ENCODE data around the gene DDX59.

Gene DDX59

DNA sequence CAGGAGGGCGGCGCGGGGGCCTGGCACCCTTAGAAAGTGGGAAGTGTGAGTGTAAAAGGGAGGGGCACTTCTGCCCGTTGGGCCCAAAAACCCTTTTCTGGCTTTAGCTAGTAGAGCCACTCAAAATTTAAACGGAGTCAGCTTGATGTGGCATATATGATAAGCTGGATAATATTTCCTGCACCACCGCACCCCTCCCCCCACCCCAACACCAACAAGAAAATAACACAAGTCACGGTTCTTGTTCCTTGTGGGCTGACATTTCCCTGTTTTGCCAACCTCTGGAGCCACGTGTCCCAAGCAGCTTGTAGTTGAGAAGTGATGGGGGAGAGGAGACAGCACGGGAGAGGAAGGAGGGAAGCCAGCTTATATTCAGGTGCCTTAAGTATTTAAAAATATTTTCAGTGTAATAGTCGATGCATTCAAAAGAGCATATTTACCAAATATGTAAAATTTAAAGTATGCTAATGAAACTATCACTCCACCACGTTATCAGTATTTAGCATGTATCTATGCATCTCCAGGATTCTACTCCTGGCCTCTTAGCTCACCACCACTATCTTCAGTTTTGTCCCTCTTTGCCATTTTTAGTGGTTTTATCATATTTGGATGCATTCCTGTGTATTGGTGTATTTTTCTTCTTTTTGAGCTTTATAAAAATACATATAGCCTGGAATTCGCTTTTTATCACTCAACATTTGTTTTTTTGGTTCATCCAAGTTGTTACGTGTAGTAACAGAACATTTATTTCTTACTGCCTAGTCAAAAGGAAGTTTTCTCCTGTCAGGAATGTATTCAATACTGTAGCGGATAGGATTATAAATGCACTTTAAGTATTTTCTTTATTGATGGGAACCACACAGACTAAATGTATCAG is 773 bp upstream of the DDX59 start:
- H3K4me3 ChIP-seq (ENCODE audit: low read length), result peak overlapping the region; percentile 89
- no peaks in the 10 kb centered on the region for H3K36me3 ChIP-seq (ENCODE audit: control insufficient read depth, insufficient read depth, low read length, severe bottlenecking)
- DNase-seq (ENCODE audit: low read depth), result peak; percentile 71
- peak overlapping the region; percentile 92 for H3K9ac ChIP-seq (ENCODE audit: low read length)
- H3K4me1 ChIP-seq (ENCODE audit: control insufficient read depth, insufficient read depth, low read length), result peaks cover 22% of the 10 kb centered on the region
- H3K27me3 ChIP-seq (replicated peaks; ENCODE audit: control insufficient read depth, insufficient read depth, low read length), result no peaks in the 10 kb centered on the region
- H3K9me3 ChIP-seq (ENCODE audit: control insufficient read depth, low read length), result no peaks in the 10 kb centered on the region

DNA sequence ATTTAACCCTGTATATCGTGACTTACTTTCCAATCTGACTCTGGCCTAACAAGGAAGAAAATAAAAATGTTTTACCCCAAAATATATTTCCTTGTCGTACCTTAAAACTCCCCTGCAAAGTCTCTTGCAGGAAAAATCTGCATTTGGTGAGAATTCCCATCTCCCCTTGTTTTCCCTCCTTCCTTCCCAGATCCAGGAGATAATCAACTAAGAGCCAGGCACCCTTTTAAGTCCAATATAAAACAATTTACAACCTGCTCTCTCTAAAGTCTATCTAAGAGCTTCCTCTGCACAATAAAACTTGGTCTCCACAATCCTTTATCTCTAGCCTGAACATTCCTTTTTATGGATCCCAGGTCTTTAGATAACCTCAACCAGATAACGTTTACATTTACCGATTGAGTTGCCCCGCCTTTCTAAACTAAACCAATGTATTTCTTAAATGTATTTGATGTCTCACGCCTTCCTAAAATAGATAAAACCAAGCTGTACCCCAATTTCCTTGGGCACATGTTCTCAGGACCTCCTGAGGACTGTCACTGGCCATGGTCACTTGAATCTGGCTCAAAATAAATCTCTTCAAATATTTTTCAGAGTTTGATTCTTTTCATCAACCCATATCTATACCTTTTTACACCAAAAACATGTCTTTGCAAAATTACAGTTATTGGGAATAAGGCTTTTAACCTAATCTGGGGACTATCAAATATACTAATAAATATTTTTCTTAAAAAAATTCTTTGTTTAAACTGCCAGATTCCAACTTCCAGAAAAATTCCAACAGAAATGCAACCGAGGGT is 993 bp downstream of the DDX59 start:
- Histone ChIP-seq H3K9ac (ENCODE audit: low read length) (peak overlapping the region; percentile 98), H3K27me3 (replicated peaks; ENCODE audit: control insufficient read depth, insufficient read depth, low read length) (no peaks in the 10 kb centered on the region), H3K36me3 (ENCODE audit: control insufficient read depth, insufficient read depth, low read length, severe bottlenecking) (peaks cover 6% of the 10 kb centered on the region), H3K9me3 (ENCODE audit: control insufficient read depth, low read length) (no peaks in the 10 kb centered on the region), H3K4me1 (ENCODE audit: control insufficient read depth, insufficient read depth, low read length) (peaks cover 24% of the 10 kb centered on the region), H3K4me3 (ENCODE audit: low read length) (peak overlapping the region; percentile 89)
- peak; percentile 7 for DNase-seq (ENCODE audit: low read depth)

DNA sequence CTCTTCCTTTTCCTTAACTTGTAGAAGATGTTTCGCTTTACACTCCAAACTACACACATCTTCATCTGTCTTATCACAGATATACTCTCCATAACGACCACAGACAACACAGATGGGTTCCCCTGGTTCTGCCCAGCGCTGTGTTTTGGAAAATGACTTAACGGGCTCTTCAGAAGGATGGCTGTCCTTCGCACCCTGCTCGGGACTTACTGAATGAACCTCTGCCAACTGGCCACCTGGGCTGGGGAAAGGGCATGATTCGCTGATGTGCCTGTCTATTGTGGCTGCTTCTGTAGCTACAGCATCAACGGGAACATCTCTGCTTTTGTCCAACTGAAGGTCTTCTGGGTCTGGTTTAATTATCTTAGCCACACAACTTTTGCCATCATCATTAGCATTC is 3.4 kb downstream of the DDX59 start:
- peaks cover 24% of the 10 kb centered on the region for H3K4me1 ChIP-seq (ENCODE audit: control insufficient read depth, insufficient read depth, low read length)
- H3K27me3 ChIP-seq (replicated peaks; ENCODE audit: control insufficient read depth, insufficient read depth, low read length), result no peaks in the 10 kb centered on the region
- peaks cover 27% of the 10 kb centered on the region for H3K36me3 ChIP-seq (ENCODE audit: control insufficient read depth, insufficient read depth, low read length, severe bottlenecking)
- H3K9me3 ChIP-seq (ENCODE audit: control insufficient read depth, low read length), result no peaks in the 10 kb centered on the region
- no peak overlapping the region for H3K4me3 ChIP-seq (ENCODE audit: low read length)
- DNase-seq (ENCODE audit: low read depth), result no peak
- no peak overlapping the region for H3K9ac ChIP-seq (ENCODE audit: low read length)

DNA sequence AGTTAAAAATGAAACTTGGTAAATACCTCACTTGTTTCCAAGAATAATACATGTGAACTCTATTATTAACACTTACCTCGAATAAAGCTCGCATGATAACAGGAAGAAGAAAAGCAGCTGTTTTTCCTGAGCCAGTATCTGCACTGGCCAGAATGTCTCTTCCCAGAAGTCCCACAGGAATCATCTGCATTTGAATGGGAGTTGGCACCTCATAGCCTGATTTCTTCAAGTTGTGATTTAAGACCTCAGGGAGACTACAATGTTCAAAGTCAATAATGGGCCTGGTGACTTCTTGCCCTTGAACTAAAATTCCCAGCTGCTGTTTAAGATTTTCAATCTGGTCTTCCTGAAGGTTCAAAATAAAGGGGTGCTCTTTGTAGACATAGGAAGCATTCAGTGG is 3.8 kb downstream of the DDX59 start:
- Histone ChIP-seq H3K4me1 (ENCODE audit: control insufficient read depth, insufficient read depth, low read length) (peaks cover 27% of the 10 kb centered on the region), H3K36me3 (ENCODE audit: control insufficient read depth, insufficient read depth, low read length, severe bottlenecking) (peaks cover 27% of the 10 kb centered on the region), H3K27me3 (replicated peaks; ENCODE audit: control insufficient read depth, insufficient read depth, low read length) (no peaks in the 10 kb centered on the region), H3K9me3 (ENCODE audit: control insufficient read depth, low read length) (no peaks in the 10 kb centered on the region), H3K9ac (ENCODE audit: low read length) (no peak overlapping the region), H3K4me3 (ENCODE audit: low read length) (no peak overlapping the region)
- no peak for DNase-seq (ENCODE audit: low read depth)

DNA sequence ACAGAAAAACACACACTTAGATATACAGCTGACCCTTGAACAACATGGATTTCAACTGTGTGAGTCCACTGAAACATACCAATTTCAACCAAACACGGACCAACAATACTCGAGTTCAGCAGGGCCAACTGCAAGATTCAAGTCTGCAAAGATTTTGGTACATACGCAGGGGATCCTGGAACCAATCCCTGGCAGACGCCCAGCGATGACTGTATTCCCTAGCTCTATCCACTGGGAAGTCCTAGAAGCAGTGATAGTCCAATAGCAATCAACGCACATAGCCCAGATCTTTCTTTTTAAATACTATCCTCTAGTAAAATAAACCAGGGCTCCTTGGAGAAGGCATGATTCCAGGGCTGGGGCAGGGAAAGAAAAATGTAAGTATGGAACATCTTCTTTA is 9.0 kb downstream of the DDX59 start:
- Histone ChIP-seq H3K4me3 (ENCODE audit: low read length) (peak overlapping the region; percentile 24), H3K9me3 (ENCODE audit: control insufficient read depth, low read length) (no peaks in the 10 kb centered on the region), H3K4me1 (ENCODE audit: control insufficient read depth, insufficient read depth, low read length) (peaks cover 18% of the 10 kb centered on the region), H3K36me3 (ENCODE audit: control insufficient read depth, insufficient read depth, low read length, severe bottlenecking) (peaks cover 48% of the 10 kb centered on the region), H3K27me3 (replicated peaks; ENCODE audit: control insufficient read depth, insufficient read depth, low read length) (no peaks in the 10 kb centered on the region), H3K9ac (ENCODE audit: low read length) (no peak overlapping the region)
- DNase-seq (ENCODE audit: low read depth), result no peak

DNA sequence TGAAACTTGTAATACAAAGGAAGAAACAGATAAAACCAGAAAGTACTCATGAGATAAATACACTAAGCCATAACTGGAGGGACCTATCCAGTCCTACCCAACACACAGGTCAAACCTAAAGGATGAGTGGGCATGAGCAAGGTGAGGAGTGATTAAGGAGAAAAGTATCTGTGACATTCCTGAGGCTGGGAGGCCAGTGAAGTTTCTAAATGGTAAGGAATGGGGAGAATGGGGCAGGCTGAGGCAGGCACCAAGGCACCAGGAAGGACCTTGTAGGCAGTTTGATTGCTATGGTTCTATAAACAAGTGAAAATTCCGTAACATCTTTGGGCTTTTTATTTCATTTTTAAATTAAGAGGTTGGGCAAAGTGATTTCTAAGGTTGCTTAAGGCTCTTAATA is 10.4 kb downstream of the DDX59 start:
- Histone ChIP-seq H3K27me3 (replicated peaks; ENCODE audit: control insufficient read depth, insufficient read depth, low read length) (no peaks in the 10 kb centered on the region), H3K9ac (ENCODE audit: low read length) (no peak overlapping the region), H3K4me3 (ENCODE audit: low read length) (no peak overlapping the region), H3K36me3 (ENCODE audit: control insufficient read depth, insufficient read depth, low read length, severe bottlenecking) (peaks cover 54% of the 10 kb centered on the region), H3K9me3 (ENCODE audit: control insufficient read depth, low read length) (no peaks in the 10 kb centered on the region), H3K4me1 (ENCODE audit: control insufficient read depth, insufficient read depth, low read length) (peaks cover 14% of the 10 kb centered on the region)
- DNase-seq (ENCODE audit: low read depth), result no peak

DNA sequence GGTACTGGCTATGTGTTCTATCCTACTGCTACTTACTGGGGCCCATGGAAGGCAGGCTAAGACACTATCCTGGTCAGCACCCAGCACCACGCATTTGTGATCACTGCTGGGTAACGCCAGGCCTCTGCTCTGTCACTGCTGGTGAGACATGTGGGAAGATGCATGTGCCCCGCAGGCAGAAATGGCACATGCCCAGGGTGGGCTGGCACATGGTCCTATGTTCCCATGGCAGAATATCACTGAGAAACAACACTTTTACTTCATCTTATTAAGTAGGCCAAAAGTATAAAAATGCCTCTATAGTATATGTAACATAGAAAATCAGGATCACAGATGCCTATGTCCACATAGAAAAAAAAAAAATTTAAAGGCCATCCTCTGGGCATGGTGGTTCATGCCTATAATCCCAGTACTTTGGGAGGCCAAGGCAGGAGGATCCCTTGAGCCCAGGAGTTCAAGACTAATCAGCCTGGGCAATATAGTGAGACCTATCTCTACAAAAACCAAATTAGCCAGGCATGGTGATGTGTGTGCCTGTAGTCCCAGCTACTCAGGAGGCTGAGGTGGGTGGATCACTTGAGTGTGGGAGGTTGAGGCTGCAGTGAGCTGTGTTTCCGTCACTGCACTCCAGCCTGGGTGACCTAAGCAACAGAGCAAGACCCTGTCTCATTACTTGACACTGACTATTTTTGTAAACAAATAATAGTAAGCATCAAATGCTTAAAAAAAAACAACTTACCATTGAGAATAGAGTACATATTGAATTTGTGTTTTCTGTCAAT is 11.5 kb downstream of the DDX59 start:
- Histone ChIP-seq H3K36me3 (ENCODE audit: control insufficient read depth, insufficient read depth, low read length, severe bottlenecking) (peaks cover 50% of the 10 kb centered on the region), H3K9ac (ENCODE audit: low read length) (no peak overlapping the region), H3K4me1 (ENCODE audit: control insufficient read depth, insufficient read depth, low read length) (peaks cover 14% of the 10 kb centered on the region), H3K9me3 (ENCODE audit: control insufficient read depth, low read length) (no peaks in the 10 kb centered on the region), H3K4me3 (ENCODE audit: low read length) (no peak overlapping the region), H3K27me3 (replicated peaks; ENCODE audit: control insufficient read depth, insufficient read depth, low read length) (no peaks in the 10 kb centered on the region)
- DNase-seq (ENCODE audit: low read depth), result no peak

DNA sequence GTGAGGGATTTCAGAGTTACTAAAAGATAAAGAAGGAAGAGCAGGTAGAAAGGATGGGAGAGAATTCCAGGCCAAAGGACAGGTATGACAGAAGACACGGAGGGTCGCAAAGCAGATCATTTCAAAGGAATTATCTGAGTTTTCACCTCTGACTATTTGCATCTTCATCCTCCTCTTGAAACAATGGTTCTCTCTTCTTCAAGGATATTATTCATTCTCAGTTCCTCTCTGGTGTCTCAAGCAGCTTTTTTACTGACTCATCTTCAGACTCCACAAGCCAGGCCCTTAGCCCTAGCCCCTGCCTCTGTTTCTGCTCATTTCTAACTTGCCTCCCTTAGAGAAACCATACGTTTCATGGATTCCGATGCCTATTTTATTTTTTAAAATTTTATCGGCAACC is 15.0 kb downstream of the DDX59 start:
- H3K27me3 ChIP-seq (replicated peaks; ENCODE audit: control insufficient read depth, insufficient read depth, low read length), result no peaks in the 10 kb centered on the region
- DNase-seq (ENCODE audit: low read depth), result no peak
- H3K9ac ChIP-seq (ENCODE audit: low read length), result no peak overlapping the region
- no peaks in the 10 kb centered on the region for H3K9me3 ChIP-seq (ENCODE audit: control insufficient read depth, low read length)
- H3K36me3 ChIP-seq (ENCODE audit: control insufficient read depth, insufficient read depth, low read length, severe bottlenecking), result peaks cover 33% of the 10 kb centered on the region
- H3K4me1 ChIP-seq (ENCODE audit: control insufficient read depth, insufficient read depth, low read length), result peaks cover 6% of the 10 kb centered on the region
- no peak overlapping the region for H3K4me3 ChIP-seq (ENCODE audit: low read length)

DNA sequence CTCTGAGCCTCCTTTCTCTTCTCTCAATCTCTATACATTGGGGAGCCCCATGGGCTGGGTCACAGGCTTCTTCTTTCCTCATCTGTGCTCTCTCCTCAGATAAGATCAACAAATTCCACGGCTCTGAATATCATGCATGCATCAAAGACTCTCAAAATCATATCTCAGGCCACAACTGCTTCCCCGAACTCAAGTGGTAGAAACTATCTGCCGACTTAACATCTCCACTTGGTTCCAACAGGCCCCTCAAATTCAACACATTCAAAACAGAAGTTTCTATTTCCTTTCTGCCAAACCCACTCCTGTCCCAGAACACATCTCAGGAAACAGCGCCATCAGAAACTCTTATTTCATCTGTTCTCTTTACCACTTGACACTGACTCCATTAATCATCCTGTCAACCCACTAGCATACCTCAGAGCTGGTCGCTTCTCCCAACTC is 16.7 kb downstream of the DDX59 start:
- Histone ChIP-seq H3K9me3 (ENCODE audit: control insufficient read depth, low read length) (no peaks in the 10 kb centered on the region), H3K9ac (ENCODE audit: low read length) (no peak overlapping the region), H3K27me3 (replicated peaks; ENCODE audit: control insufficient read depth, insufficient read depth, low read length) (no peaks in the 10 kb centered on the region), H3K4me1 (ENCODE audit: control insufficient read depth, insufficient read depth, low read length) (no peaks in the 10 kb centered on the region), H3K4me3 (ENCODE audit: low read length) (no peak overlapping the region), H3K36me3 (ENCODE audit: control insufficient read depth, insufficient read depth, low read length, severe bottlenecking) (peaks cover 34% of the 10 kb centered on the region)
- DNase-seq (ENCODE audit: low read depth), result no peak

DNA sequence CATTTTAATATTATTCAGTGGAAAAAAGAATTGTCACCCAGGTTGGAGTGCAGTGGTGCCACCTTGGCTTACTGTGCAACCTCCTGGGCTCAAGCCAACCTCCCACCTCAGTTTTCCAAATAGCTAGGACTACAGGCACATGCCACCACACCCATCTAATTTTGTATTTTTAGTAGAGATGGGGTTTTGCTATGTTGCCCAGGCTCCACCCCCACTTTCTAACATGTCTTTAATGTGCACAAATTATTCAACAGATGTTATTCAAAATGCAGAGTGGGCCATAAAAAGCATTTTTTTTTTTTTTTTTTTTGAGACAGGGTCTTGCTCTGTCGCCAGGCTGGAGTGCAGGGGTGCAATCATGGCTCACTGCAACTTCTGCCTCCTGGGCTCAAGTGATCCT is 17.3 kb downstream of the DDX59 start:
- Histone ChIP-seq H3K36me3 (ENCODE audit: control insufficient read depth, insufficient read depth, low read length, severe bottlenecking) (peaks cover 32% of the 10 kb centered on the region), H3K4me1 (ENCODE audit: control insufficient read depth, insufficient read depth, low read length) (no peaks in the 10 kb centered on the region), H3K4me3 (ENCODE audit: low read length) (no peak overlapping the region), H3K9me3 (ENCODE audit: control insufficient read depth, low read length) (no peaks in the 10 kb centered on the region), H3K9ac (ENCODE audit: low read length) (no peak overlapping the region), H3K27me3 (replicated peaks; ENCODE audit: control insufficient read depth, insufficient read depth, low read length) (no peaks in the 10 kb centered on the region)
- DNase-seq (ENCODE audit: low read depth), result no peak

DNA sequence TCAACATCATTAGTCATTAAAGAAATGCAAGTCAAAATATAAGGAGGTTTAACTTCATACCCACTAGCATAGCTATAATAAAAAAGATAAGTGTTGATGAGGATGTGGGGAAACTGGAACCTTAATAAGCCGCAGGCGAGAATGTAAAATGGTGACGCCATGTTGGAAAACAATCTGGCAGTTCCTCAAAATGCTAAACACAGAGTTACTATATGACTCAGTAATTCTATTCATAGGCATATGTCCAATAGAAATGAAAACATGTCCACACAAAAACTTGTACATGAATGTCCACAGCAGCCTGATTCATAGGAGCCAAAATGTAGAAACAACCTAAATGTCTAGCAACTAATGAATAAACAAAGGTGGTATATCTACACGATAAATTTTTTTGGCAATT is 23.2 kb downstream of the DDX59 start:
- Histone ChIP-seq H3K27me3 (replicated peaks; ENCODE audit: control insufficient read depth, insufficient read depth, low read length) (no peaks in the 10 kb centered on the region), H3K4me3 (ENCODE audit: low read length) (no peak overlapping the region), H3K4me1 (ENCODE audit: control insufficient read depth, insufficient read depth, low read length) (peaks cover 5% of the 10 kb centered on the region), H3K9me3 (ENCODE audit: control insufficient read depth, low read length) (no peaks in the 10 kb centered on the region), H3K9ac (ENCODE audit: low read length) (no peak overlapping the region), H3K36me3 (ENCODE audit: control insufficient read depth, insufficient read depth, low read length, severe bottlenecking) (peaks cover 30% of the 10 kb centered on the region)
- no peak for DNase-seq (ENCODE audit: low read depth)
